HG03045 (cell line): ENCODE results near the gene TPST1.
A peak's percentile ranks its signal among the peaks of the same experiment; 100 is the strongest.
"Not testable (repeated sequence)": the region's sequence is repeated elsewhere in the genome, so short reads cannot be mapped to it uniquely, and the experiment has no call there.

ENCODE experiments used
- ATAC-seq: cut with Tn5 transposase; IDR thresholded peaks from one replicate; pipeline ENCODE4 v1.9.1; 2021; ENCODE audit warnings: mild to moderate bottlenecking, moderate library complexity; ENCODE audit not compliant: unreplicated experiment

Gene TPST1

DNA sequence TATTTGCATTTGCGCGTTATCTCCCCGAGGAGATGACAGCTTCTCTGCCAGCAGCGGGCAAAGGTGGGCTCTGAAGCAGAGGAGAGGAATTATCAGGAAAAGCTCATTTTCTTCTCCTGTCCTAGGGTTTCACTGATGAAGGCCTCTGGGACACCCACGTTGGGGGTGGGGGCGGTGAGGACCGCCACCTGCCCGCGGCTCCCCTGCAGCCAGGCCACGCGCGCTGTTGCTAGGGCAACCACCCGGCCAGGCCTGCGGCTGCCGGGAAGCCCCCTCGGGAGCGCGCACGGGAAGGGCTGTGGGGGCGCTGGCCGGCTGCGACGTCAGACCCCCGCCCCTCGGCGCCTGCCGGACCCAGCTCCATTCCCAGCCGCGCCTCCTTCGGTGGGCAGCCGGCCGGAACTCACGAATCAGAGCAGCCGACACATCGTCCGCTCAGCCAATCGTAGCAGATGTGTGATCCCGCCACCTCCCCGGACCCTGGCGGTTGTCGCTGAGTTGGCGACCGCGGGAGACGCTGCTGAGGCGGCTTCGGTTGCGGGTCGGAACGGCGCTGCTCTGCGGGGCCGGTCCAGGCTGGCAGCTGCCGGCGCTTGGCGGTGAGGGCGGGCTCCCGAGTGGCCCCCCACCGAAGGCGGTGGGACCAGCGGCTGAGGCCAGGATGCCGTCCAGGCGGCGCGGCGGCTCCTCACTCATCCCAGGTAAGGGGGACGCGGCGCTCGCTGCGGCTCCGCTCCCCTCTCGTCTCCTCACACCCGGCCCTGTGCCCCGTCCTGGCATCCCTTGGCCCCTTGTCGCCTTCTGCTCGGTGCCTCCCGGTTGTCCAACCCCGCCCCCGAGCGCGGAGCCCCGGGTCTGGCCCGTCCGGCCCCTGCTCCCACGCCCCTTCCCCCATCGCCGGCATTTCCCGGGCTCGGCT is at the start of gene TPST1:
Gene TPST1, plus strand, starts transcription at position 513 of the 919 bp plus-strand sequence. CDS start 35,092 bp downstream, outside the sequence.
- ATAC-seq = peak; percentile 95

DNA sequence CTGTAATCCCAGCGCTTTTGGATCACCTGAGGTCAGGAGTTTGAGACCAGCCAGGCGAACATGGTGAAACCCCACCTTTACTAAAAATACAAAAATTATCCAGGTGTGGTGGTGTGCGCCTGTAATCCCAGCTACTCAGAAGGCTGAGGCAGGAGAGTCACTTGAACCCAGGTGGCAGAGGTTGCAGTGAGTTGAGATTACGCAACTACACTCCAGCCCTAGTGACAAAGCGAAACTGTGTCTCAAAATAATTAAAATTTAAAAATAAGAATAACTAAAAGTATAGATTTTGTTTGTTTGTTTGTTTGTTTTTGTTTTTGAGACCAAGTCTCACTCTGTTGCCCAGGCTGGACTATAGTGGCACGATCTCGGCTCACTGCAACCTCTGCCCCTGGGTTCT is 49.1 kb upstream of the TPST1 start:
- not testable (repeated sequence) for ATAC-seq

DNA sequence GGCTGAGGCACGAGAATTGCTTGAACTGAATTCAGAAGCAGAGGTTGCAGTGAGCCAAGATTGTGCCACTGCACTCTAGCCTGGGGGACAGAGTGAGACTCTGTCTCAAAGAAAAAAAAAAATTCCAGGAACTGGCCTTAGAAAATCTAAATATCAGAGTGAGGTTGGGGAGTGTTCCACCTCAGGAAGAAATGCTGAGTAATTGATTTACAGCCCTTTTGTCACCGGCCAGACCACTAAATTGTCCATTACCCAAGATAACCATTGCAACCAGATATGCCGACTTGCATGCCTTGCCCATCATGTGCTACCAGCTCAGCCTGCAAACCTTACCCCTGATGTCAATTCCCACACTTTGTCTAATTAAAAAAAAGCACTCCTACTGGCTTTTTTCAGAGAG is 48.1 kb upstream of the TPST1 start:
- no peak for ATAC-seq

DNA sequence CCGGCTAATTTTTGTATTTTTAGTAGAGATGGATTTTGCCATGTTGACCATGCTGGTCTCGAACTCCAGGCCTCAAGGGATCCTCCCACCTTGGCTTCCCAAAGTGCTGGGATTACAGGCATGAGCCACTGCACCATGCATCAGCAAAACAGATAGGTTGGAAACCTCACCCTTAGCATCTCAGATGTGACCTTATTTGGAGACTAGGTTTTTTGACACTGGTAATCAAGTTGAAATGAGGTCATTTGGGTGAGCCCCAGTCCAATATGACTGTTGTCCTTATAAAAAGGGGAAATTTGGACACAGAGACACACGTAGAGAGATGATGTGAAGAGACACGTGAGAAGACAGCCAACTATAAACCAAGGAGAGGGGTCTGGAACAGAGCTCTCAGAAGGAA is 42.5 kb upstream of the TPST1 start:
- no peak for ATAC-seq

DNA sequence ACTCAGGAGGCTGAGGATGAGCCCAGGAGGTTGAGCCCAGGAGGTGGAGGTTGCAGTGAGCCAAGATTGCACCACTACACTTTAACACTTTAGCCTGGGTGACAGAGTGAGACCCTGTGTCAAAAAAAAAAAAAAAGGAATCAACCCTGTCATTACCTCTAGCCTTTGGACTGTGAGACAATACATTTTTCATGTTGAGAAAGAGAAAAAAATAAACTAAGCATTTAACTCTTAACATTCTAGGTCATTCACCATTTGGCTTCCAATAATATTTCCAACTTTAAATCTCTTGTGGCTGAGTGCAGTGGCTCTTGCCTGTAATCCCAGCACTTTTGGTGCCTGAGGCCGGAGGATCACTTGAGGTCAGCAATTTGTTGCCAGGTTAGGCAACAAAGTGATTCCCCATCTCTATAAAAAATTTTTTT is 41.9 kb upstream of the TPST1 start:
- ATAC-seq = no peak

DNA sequence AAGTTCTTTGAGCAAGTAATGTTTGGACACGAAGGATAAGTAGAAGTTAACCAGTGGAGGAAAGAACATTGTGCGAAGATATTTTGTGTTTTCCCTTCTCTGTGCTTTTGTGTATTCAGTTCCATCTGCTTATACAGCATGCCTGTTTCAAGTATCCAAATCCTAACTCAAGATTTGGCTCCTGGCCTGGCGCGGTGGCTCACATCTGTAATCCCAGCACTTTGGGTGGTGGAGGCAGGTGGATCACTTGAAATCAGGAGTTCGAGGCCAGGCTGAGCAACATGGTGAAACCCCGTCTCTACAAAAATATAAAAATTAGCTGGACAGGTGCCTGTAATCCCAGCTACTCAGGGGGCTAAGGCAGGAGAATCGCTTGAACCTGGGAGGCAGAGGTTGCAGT is 40.8 kb upstream of the TPST1 start:
- ATAC-seq = no peak

DNA sequence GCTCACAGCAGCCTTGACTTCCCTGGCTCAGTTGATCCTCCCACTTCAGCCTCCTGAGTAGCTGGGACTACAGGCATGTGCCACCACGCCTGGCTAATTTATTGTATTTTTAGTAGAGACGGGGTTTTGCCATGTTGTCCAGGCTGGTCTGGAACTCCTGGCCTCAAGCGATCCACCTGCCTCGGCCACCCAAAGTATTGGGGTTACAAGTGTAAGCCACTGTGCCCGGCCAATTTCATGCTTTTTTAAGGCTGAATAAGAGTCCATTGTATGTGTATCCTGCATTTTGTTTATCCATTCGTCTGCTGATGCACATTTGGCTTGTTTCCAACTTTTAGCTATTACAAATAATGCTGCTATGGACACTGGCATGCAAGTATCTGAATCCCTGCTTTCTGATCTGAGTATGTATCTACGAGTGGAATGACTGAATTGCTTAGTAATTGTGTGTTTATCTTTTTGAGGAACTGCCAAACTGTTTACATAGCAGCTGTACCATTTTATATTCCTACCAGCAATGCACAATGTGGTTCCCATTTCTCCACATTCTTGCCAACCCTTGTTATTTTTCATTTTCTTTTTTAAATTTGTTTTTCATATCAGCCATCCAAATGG is 37.3 kb upstream of the TPST1 start:
- ATAC-seq = no peak

DNA sequence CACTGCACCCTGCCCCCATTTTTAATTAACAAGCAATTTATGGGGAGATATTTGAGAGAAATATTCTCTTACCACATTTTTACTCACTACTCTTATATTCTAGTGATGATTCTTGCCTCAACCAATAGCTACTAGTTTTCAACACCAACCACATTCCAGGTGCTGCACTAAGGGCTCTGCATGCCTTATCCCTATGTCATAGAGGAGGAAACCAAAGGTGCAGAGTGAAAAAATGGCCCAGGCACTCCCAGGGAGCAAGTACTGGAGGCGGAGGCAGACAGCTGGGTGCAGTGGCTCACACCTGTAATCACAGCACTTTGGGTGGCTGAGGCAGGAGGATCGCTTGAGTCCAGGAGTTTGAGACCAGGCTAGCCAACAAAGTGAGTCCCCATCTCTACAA is 35.5 kb upstream of the TPST1 start:
- no peak for ATAC-seq

DNA sequence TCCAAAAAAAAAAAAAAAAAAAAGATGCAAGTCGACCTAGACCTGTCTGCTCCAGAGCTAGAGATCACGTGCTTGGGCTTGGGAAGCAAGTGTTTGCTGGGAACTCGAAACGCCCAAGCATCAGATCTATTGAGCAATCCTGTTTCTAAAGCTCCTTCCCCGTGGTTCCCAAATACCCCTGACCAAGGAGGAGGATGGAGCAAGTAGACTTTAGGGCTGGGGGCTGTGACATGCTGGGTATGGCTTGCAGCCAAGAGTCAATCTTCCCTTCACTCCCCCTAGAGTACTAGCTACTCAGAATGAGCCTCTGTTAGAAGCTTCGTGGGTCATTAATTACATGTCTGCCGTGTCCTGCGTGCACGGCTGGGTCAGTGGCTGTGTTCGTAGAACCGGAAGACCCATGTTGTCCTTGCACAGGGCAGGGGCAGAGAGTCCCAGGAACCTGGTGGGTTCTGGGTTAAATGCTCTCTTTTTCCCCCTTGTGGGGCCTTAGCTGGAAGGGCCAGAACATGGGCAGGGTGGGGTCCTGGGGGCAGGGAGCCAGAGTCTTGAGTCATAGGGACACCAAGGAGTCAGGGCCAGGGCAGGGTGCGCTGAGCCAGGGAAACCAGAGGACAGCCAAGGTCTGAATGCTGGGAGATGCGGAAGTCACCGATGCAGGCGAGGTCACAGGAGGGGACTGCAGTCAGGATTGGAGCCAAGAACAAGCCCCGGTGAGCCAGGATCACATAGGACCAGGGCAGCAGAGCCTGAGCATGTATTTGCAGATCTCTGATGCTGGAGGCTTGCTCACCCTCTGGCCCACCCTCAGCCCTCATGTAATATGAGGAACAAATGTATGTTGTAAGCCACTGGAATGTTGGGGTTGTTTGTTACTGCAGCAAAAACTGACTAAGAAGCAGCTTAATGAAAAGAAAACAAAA is 34.6 kb upstream of the TPST1 start:
- no peak for ATAC-seq

DNA sequence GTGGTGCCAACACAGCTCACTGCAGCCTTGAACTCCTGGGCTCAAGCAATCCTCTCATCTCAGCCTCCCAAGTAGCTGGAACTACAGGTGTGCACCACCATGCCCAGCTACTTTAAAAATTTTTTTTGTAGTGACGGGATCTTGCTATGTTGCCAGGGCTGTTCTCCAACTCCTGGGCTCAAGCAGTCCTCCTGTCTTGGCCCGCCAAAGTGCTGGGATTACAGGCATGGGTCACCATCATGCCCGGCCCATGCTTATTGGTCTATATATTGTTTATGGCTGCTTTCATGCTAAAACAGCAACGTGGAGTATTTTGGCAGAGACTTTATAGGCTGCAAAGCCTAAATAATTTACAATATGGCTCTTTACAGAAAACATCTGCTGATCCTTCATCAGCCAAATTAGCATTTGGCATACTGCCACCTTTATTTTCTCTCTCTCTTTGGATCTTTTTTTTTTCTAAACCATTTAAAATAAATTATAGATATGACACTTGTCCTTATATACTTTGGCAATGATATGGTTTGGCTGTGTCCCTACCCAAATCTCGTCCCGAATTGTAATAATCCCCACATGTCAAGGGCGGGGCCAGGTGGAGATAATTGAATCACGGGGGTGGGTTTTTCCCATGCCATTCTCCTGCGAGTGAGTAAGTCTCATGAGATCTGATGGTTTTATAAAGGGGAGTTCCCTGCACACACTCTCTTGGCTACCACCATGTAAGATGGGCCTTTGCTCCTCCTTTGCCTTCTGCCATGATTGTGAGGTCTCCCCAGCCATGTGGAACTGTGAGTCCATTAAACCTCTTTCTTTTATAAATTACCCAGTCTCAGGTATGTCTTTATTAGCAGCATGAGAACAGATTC is 32.4 kb upstream of the TPST1 start:
- ATAC-seq = not testable (repeated sequence)

DNA sequence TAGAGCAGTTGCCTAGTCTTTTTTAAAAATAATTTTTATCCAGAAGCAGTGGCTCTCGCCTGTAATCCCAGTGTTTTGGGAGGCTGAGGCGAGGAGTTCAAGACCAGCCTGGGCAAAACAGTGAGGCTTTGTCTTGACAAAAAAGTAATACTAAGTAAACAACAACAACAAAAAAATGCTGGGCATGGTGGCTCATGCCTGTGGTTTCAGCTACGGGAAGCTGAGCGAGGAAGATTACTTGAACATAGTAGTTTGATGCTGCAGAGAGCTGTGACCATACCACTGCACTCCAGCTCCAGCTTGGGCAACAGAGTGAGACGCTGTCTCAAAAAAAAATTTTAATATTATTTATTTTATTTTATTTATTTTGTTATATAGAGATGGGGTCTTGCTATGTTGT is 31.3 kb upstream of the TPST1 start:
- no peak for ATAC-seq

DNA sequence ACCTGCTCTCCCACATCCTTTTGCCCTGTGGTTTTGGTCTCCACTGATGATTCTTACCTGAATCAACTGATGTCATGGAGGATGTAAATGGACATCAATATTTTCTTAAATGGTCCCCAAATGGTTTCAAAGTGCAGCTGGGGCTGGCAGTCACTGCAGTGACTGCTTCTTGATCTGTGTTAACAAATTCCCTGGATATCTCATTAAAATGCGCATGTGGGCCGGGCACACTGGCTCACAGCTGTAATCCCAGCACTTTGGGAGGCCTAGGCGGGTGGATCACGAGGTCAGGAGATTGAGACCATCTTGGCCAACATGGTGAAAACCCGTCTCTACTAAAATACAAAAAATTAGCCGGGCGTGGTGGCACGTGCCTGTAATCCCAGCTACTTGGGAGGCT is 30.1 kb upstream of the TPST1 start:
- ATAC-seq = not testable (repeated sequence)

DNA sequence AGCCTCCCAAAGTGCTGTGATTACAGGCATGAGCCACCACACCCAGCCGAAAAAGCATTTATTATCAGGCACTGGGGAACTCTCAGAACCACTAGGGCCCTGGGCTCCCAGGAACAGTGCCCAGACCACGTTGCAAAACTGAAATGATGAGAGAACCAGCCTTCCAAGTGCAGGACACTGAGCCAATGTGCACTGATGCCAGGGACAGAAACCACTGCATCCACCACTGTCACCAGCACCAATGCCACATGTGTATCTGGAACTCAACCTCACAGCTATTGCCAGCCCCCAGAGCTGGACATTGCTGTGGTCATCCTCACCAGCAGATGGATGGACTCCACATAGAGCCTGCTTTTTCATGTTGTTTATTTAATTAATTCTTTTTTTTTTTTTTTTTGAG is 28.2 kb upstream of the TPST1 start:
- no peak for ATAC-seq

DNA sequence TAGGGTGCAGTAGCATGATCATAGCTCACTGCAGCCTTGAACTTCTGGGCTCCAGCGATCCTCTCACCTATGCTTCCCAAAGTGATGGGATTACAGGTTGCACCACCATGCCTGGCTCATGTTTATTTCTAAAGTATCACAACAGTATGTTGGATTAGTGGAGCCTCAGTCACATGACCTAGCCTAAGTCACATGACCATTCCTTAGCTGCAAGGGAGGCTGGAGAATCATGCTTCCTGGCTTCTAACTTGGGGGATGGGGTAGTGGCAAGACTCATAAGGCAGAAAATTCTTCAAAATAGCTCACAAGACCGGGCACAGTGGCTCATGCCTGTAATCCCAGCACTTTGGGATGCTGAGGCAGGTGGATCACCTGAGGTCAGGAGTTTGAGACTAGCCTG is 26.9 kb upstream of the TPST1 start:
- no peak for ATAC-seq

DNA sequence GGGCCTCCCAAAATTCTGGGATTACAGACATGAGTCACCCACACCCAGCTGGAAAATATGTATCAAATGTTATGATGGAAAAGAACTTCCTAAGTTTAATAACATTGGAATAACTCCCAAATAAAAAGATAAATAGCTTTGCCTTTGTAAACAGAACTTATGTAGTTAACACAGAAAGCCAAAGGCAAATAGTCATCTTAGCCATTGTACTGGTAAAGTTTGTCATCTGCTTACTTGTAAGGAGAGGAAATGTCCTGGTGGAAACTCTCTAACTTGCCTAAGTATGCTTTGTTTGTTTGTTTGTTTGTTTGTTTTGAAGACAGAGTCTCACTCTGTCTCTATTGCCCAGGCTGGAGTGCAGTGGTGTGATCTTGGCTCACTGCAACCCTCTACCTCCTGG is 23.8 kb upstream of the TPST1 start:
- ATAC-seq = no peak

DNA sequence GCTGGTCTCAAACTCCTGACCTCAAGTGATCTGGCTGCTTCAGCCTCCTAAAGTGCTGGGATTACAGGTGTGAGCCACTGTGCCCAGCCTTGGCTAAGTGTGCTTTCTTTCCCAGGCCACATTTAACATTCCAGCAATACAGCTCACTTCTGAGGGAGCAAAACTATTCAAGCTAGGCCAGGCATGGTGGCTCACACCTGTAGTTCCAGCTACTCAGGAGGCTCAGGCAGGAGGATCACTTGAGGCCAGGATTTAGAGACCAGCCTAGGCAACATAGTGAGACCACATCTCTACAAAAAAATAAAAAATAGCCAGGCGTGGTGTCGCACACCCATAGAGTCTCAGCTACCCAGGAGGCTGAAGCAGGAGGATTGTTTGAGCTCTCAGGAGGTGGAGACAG is 23.3 kb upstream of the TPST1 start:
- ATAC-seq = no peak

DNA sequence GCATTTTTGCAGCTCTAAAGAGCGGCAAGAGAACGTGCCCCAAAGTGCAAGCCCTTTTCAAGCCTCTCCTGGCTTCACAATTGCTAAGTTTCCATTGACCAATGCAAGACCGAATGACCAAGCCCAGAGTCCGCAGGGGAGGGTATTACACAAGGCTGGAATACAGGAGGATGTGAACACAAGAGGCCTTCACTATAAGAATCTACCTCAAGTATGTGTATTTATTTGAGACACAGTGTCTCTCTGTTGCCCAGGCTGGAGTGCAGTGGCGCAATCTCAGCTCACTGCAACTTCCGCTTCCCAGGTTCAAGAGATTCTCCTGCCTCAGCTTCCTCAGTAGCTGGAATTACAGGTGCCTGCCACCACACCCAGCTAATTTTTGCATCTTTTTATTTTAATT is 22.2 kb upstream of the TPST1 start:
- ATAC-seq = no peak

DNA sequence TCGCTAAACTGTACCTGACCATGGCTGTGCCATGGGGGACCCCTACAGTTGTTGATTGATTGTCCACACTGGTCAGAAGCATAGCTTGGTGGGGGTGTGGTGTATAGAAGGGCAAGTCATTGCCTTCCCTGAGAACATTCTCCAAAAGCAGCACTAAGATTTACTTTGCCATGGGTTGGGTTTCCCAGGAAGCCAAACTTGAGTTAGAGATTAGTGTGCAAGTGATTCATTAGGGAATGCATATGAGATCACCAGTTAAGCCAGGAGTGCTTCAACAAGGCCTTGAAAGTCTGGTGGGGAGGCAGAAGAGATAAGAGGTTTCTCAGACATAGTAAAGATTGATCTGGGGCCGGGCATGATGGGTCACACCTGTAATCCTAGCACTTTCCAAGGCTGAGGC is 21.4 kb upstream of the TPST1 start:
- ATAC-seq = no peak

DNA sequence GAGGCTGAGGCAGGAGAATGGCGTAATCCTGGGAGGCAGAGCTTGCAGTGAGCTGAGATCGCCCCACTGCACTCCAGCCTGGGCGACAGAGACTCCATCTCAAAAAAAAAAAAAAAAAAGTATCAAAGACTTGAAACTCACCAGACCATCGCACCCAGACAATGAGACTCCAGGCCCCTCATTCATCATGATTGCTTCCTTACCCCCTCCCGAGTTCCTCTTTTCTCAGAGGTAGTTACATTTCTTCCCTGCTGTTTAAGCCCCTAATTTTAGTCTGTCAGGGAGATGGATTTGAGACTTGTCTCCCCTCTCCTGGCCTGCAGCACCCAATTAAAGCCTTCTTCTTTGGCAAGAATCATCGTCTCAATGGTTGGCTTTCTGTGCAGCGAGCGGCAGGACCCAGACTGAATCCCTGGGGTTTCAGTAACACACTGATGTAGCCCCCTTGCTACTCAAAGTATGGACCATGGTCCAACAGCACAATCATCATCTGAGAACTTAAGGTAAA is 19.4 kb upstream of the TPST1 start:
- no peak for ATAC-seq

DNA sequence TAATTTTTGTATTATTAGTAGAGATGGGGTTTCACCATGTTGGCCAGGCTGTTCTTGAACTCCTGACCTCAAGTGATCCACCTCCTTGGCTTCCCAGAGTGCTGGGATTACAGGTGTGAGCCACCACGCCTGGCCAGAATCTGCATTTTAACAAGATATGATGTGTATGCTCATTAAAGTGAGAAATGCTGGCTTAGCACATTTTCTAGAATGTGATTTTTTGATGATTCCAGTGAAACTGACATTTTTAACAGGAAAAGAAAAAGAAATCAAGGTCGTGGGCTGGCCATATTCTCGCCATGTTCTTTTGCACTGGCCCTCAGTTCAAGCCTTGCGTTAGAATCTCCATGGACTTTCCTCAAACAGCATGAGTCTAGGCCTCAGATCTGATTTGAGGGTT is 18.1 kb upstream of the TPST1 start:
- ATAC-seq = no peak
